GM12878 (cell line): ENCODE measurements around the gene DPH7. TPM values are rescaled to one million over a fixed set of nuclear protein-coding genes. Genes with fewer than 3 reads are reported as not detected.

Source experiments
- ATAC-seq: fragments of 200-7000 bp; cut with Tn5 transposase; 3 replicates; pipeline ENCODE4 v1.9.1; 2020; ENCODE audit warnings: mild to moderate bottlenecking, moderate library complexity
- BruUV-seq: library from RNA; stranded (reverse); fragments of 400-500 nt; replicated peaks from 2 replicates; lab custom pipeline; 2021; lab: Mats Ljungman, UMichigan
- CTCF ChIA-PET: fragments of 300-600 bp; sonication (Branson Sonifier 250); formaldehyde crosslinking; extraction: SDS; loops from one replicate; lab custom pipeline; 2021; ENCODE audit warnings: inconsistent platforms; lab: Yijun Ruan, JAX
- POLR2A ChIA-PET: fragments of 350-600 bp; formaldehyde crosslinking; extraction: SDS; loops from one replicate; lab custom pipeline; 2021; ENCODE audit warnings: inconsistent platforms; lab: Charles Lee
- RAD21 ChIA-PET: fragments of 300-600 bp; sonication (Branson Sonifier 250); formaldehyde crosslinking; loops from one replicate; lab custom pipeline; 2023; ENCODE audit warnings: antibody characterized with exemption; ENCODE audit not compliant: unreplicated experiment; lab: Charles Lee
- SMC1A ChIA-PET: fragments of 300-600 bp; sonication (Branson Sonifier 250); formaldehyde crosslinking; loops from one replicate; lab custom pipeline; 2023; ENCODE audit not compliant: unreplicated experiment, uncharacterized antibody; lab: Charles Lee
- DNase-seq: peaks from one replicate; pipeline ENCODE4 v3.0.0-alpha.2; 2011; ENCODE audit warnings: low read depth, low spot score
- FAIRE-seq: peaks from 3 replicates; lab custom pipeline; 2011; peaks lifted over from hg19 to GRCh38; lab: Jason Lieb, UNC
- H2AFZ ChIP-seq: 2 replicates; pipeline ENCODE4 v1.6.0; 2011; ENCODE audit warnings: low read depth, low read length, control low read depth; ENCODE audit not compliant: control insufficient read depth
- H3K27ac ChIP-seq: 2 replicates; pipeline ENCODE4 v1.5.1; 2011; ENCODE audit warnings: control low read depth; ENCODE audit not compliant: control insufficient read depth, insufficient read depth
- H3K27me3 ChIP-seq, 2 experiments: replicated peaks in 1 of 2; 2 replicates each; pipeline versions ENCODE4 v1.6.0 to v1.6.1; 2011; ENCODE audit warnings: low read length in 1 of 2; ENCODE audit not compliant: control insufficient read depth in 2 of 2, insufficient read depth in 2 of 2
- H3K36me3 ChIP-seq, 2 experiments: 2 replicates each; pipeline ENCODE4 v1.5.1; 2011; ENCODE audit warnings: low read length in 1 of 2; ENCODE audit not compliant: control insufficient read depth in 2 of 2, insufficient read depth in 2 of 2
- H3K4me1 ChIP-seq: 2 replicates; pipeline ENCODE4 v1.6.1; 2011; ENCODE audit warnings: mild to moderate bottlenecking, low read length, moderate library complexity, mixed read lengths; ENCODE audit not compliant: control insufficient read depth, insufficient read depth
- H3K4me2 ChIP-seq: 2 replicates; pipeline ENCODE4 v1.6.0; 2011; ENCODE audit warnings: control low read depth; ENCODE audit not compliant: control insufficient read depth, insufficient read depth
- H3K4me3 ChIP-seq: fragments of 200-600 bp; sonication (generic); 2 replicates; pipeline ENCODE4 v1.5.1; 2016
- H3K79me2 ChIP-seq: 2 replicates; pipeline ENCODE4 v1.6.0; 2011; ENCODE audit warnings: low read length; ENCODE audit not compliant: control insufficient read depth, insufficient read depth
- H3K9ac ChIP-seq: 2 replicates; pipeline ENCODE4 v1.8.0; 2011; ENCODE audit warnings: low read length, control low read depth, mixed read lengths; ENCODE audit not compliant: control insufficient read depth, insufficient read depth
- H3K9me3 ChIP-seq: replicated peaks from 3 replicates; pipeline ENCODE4 v1.5.1; 2011; ENCODE audit warnings: mild to moderate bottlenecking, low read length; ENCODE audit not compliant: control insufficient read depth, insufficient read depth
- H4K20me1 ChIP-seq: 2 replicates; pipeline ENCODE4 v1.6.0; 2011; ENCODE audit not compliant: control insufficient read depth, insufficient read depth
- RUNX3 ChIP-seq: IDR thresholded peaks from 2 replicates; pipeline ENCODE4 v1.6.1; 2012; ENCODE audit warnings: low read length, inconsistent platforms
- WGBS: methylation state at CpG from one replicate; pipeline ENCODE4 v1.1.6; 2016; ENCODE audit warnings: low lambda C conversion rate; ENCODE audit not compliant: insufficient replicate concordance, insufficient coverage; ENCODE audit errors: missing lambda C conversion rate; 5-methylcytosine and 5-hydroxymethylcytosine counted together
- in situ Hi-C: fragments of 300-500 bp; cut with MboI; formaldehyde crosslinking; loops from 9 replicates; pipeline ENCODE4 v1.14.3; 2018; ENCODE audit warnings: mixed read lengths
- intact Hi-C: fragments of 100-400 bp; cut with micrococcal nuclease; formaldehyde crosslinking; loops from one replicate; pipeline ENCODE4 v1.14.2; 2022; ENCODE audit not compliant: unreplicated experiment
- polyA plus RNA-seq, 11 experiments: library from polyadenylated mRNA; depleted of rRNA in 4 of 11; unstranded in 6 of 11; stranded (reverse) in 5 of 11; fragments of >200 nt; fragmentation: Nextera tagmentation in 4 of 11; fragmentation: Illumina TruSeq in 1 of 11; extraction: Ambion mirVana in 4 of 11; extraction: Trizol in 1 of 11; gene quantifications; 1 replicate in 1 of 11; 2 replicates in 10 of 11; pipeline versions ENCODE4 v1.2.1 to v1.2.3, GENCODE V29; 2011 to 2016; ENCODE audit warnings: inconsistent platforms in 2 of 11, missing spikeins in 2 of 11, low read depth in 1 of 11
- total RNA-seq, 4 experiments: library from RNA; depleted of rRNA in 3 of 4; stranded (reverse); fragments of >200 nt in 3 of 4; fragmentation: Illumina TruSeq in 1 of 4; extraction: Trizol in 1 of 4; gene quantifications; 2 replicates each; pipeline versions ENCODE4 v1.2.1 to v1.2.3, GENCODE V29; 2013 to 2021
- TF ChIP-seq, protein P1 (sequence below): fragments of 450-650 bp; formaldehyde crosslinking; IDR thresholded peaks from 2 replicates; pipeline ENCODE4 v1.5.0; 2022; ENCODE audit warnings: mild to moderate bottlenecking, missing genetic modification characterization

DPH7 gene
- total and polyA plus RNA-seq, 10 of the 15 experiments (the other 5 are each of a cell fraction or from before 2014, with no cell fraction given) = 8.7 to 40.0 (median 28.1) TPM

- no peak for TF ChIP-seq RUNX3
- TF ChIP-seq, protein P1, sequence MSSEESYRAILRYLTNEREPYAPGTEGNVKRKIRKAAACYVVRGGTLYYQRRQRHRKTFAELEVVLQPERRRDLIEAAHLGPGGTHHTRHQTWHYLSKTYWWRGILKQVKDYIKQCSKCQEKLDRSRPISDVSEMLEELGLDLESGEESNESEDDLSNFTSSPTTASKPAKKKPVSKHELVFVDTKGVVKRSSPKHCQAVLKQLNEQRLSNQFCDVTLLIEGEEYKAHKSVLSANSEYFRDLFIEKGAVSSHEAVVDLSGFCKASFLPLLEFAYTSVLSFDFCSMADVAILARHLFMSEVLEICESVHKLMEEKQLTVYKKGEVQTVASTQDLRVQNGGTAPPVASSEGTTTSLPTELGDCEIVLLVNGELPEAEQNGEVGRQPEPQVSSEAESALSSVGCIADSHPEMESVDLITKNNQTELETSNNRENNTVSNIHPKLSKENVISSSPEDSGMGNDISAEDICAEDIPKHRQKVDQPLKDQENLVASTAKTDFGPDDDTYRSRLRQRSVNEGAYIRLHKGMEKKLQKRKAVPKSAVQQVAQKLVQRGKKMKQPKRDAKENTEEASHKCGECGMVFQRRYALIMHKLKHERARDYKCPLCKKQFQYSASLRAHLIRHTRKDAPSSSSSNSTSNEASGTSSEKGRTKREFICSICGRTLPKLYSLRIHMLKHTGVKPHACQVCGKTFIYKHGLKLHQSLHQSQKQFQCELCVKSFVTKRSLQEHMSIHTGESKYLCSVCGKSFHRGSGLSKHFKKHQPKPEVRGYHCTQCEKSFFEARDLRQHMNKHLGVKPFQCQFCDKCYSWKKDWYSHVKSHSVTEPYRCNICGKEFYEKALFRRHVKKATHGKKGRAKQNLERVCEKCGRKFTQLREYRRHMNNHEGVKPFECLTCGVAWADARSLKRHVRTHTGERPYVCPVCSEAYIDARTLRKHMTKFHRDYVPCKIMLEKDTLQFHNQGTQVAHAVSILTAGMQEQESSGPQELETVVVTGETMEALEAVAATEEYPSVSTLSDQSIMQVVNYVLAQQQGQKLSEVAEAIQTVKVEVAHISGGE (CRISPR knock-in tag) = no peak
- no peak for FAIRE-seq
- no peak overlapping the region for H3K9ac ChIP-seq
- H3K79me2 ChIP-seq = peaks cover 4% of the 10 kb centered on the region
- no peak overlapping the region for H2AFZ ChIP-seq
- H3K27me3 ChIP-seq = no peaks in the 10 kb centered on the region
- SMC1A ChIA-PET = no interaction called here
- intact Hi-C loops = no loop called here
- no peak overlapping the region for H3K4me2 ChIP-seq
- POLR2A ChIA-PET = interaction anchor here (0.6 kb wide), 1 partner anchor 75 kb away, joined by 3 read pairs; no protein-coding TSS in a partner anchor
- DNase-seq = no peak
- no peak overlapping the region for H3K4me3 ChIP-seq
- RAD21 ChIA-PET = no interaction called here
- CTCF ChIA-PET = no interaction called here
- H3K36me3 ChIP-seq = peaks cover 2 to 7% of the 10 kb centered on the region in 2 experiments; a peak in 3 of 4 replicates
- H3K9me3 ChIP-seq = no peaks in the 10 kb centered on the region
- in situ Hi-C loops = no loop called here
- BruUV-seq = no TSS peak
- no peaks in the 10 kb centered on the region; the same call in 1 of the 2 replicates for H4K20me1 ChIP-seq
- no peak overlapping the region for H3K27ac ChIP-seq
- ATAC-seq = no peak
- 85% methylated on average over 6 of the region's 6 CpGs for WGBS
- H3K4me1 ChIP-seq = peaks cover 11% of the 10 kb centered on the region
These were observed 32.2 kb upstream of the DPH7 start for GRCh38 chr9:137610944-137611343.
